Measurements from ENCODE around the gene CEP89.
"Not testable (repeated sequence)": the region's sequence is repeated elsewhere in the genome, so short reads cannot be mapped to it uniquely, and the experiment has no call there.

The CEP89 gene

GRCh38 chr19:32971715-32972540, at the start of gene CEP89, which contains the start of gene FAAP24:
Gene CEP89, minus strand, starts transcription at chr19:32971958. Its CDS starts 84 bp downstream, at chr19:32971874.
Gene FAAP24, plus strand, starts transcription at chr19:32972242. Its CDS starts 955 bp downstream, at chr19:32973197.
- peak; percentile 99 for DNase-seq (ENCODE audit: low read depth)

- DNase-seq (ENCODE audit: low read depth): not testable (repeated sequence)
Measured at GRCh38 chr19:33010891-33011290, 39.1 kb upstream of the CEP89 start.

GRCh38 chr19:33008738-33009137, 37.0 kb upstream of the CEP89 start:
- no peak for DNase-seq (ENCODE audit: low read depth)

- no peak for DNase-seq (ENCODE audit: low read depth)
Measured at GRCh38 chr19:33005440-33005839, 33.7 kb upstream of the CEP89 start.

GRCh38 chr19:33003424-33004024, 31.8 kb upstream of the CEP89 start:
- not testable (repeated sequence) for DNase-seq (ENCODE audit: low read depth)

DNA sequence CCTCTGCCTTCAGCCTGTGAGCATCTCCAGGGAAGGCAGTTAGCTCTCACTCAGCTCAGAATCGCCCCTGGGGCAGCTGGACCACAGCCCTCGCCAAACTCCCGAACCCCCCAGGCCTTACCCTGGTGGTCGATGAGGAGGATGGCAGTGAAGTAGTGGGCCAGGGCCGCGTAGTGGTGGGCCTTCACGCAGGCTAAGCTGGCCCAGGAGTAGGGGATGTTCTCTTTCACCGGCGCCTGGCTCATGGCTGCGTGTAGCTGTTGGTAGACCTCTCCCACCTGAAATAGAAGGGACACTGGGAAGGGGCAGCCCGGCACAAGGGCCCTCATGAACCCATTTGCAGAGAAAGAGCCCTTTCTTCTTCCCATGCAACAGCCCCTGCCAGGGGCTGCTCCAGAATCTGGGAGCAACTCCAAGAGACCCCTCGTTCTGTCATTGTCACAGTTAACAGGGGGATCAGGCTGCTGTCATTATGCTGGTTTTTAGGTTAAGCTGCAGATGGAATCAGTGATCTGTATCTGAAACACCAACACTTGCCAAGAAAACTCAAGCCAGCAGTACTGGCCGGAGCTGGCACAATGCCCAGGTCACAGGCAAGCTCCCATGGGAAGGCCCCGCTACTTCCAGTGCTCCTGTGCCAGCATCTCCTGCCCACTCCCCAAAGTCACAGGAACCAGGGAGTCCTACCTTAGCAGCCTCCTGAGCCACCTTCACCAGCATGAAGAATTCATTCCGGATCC, 30.5 kb upstream of the CEP89 start:
- DNase-seq (ENCODE audit: low read depth): not testable (repeated sequence)

DNA sequence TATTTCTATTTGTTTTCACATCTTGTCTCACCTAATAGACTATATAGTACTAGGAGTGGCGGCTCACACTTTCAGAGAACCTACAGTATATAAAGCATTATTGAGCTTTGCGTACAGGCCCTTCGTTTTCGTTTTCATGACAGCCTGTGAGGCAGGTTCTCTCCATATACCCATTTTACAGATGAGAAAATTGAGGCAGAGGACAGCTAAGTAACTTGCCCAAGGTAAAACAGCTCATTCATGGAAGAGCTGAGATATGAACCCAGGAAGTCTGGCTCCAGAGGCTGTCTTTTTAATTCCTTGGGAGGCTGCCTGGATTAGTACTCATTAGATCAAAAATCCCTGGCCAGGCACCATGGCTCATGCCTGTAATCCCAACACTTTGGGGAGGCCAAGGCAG, 29.2 kb upstream of the CEP89 start:
- DNase-seq (ENCODE audit: low read depth): no peak

DNA sequence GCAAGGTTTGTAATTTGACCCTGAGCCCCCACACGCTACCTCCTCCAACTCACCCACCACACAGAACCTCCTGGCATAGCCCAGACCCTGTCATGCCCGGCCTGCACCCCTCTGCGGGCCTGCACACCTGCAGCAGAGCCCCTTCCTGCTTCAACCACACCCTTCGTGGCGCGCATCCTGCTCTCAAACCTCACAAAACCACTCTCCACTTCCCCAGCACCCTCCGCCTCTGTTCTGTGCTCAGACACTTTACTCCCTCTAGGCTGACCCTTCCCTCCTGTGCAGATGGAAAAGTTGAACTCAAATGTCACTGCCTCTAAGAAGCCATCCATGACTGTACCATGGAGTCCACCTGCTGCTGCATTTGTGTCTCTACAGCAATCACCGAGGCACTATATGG, 28.8 kb upstream of the CEP89 start:
- DNase-seq (ENCODE audit: low read depth): no peak

DNA sequence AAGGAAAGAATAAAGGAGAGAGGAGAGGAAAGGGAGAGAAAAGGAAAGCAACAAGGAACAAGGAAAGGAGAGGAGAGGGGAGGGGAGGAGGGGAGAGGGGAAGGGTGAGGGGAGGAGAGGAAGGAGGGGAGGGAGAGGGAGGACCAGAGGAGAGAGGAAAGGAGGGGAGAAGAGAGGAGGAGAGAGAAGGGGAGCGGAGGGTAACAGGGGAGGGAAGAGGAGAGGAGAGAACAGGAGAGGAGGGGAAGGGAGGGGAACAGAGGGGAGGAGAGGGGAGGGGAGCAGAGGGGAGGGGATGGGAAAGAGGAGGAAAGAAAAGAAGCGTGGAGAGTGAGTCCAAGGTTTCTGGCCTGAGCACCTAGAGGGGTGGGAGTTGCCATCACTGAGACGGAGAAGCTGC, 27.0 kb upstream of the CEP89 start:
- DNase-seq (ENCODE audit: low read depth): no peak

DNA sequence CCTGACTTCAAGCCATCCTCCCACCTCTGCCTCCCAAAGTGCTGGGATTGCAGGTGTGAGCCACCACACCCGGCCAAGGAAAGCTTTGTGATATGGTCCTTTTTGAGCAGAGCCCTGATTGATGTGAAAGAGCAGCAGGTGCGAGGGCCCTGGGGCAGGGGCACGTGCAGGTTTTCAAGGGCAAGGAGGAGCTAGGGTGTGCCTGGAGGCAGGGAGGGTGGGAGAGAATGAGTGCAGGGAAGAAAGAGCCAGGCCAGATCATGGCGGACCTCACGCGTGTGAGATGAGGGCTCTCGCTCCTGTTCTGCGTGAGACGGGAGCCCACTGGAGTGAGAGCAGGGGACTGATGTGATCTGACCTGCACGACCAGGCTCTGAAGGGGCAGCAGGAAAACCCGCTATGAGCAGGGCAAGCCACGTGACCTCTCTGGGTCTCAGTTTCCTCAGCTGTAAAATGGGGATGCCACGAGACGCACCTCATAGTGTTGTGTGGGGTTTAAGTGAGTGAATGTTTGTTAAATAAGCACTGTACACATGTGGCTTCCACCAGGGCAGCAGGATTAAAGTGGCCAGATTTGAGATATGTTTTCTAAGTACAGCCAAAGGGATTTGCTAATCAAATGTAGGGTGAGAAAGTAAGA, 26.1 kb upstream of the CEP89 start:
- no peak for DNase-seq (ENCODE audit: low read depth)

DNA sequence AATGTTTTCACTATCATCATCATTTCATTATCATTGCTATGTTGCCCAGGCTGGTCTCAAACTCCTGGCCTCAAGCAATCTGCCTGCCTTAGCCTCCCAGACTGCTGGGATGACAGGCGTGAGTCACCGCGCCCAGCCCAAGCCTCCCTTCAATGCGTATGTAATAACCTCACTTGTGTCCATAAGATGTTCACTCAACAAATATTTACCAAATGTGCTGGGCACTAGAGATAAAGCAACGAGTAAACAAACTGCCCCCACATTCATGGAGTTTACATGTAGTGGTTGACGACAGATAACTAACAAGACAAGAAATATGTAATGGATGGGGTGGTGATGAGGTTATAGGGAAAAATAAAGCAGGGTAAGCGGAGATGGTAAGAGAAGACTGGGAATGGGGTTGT, 25.3 kb upstream of the CEP89 start:
- DNase-seq (ENCODE audit: low read depth): not testable (repeated sequence)

DNA sequence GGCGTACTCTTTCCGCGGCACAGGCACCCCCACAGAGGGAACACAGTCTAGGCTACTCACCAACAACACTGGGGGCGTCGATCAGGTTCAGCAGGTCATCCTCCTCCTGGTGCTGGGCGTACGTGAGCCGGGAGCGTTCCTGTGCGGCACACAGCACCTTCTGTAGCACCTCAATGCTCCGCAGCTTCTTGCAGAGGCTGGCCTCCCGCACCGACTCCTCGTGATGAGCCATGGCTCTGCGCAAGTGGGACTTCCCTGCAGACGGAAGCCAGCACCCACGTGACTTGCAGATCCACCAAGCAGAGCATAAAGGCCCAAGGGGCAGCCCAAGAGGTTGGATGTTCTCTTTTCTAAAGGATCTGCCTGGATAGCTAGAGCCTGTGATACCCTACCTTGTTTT, 24.2 kb upstream of the CEP89 start:
- DNase-seq (ENCODE audit: low read depth): not testable (repeated sequence)

DNA sequence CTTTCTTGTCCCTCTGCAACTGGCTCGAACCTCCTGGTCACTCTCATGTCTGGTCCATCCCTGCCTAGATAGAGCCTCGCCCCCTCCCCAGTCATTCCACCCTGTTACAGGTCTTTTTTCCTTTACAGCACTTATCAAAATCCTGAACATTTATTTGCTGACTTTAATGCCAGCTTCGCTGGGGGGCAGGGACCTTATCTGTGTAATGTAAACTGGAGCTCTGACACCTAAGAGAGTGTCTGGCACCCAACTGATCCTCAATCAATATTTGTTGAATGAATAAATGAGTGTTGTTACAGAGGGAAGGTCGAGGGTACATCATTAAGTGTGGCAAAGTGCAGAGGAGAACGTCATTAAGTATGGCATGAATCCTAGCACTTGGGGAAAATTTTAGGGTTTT, 17.0 kb upstream of the CEP89 start:
- DNase-seq (ENCODE audit: low read depth): no peak

GRCh38 chr19:32988254-32988653, 16.5 kb upstream of the CEP89 start:
- not testable (repeated sequence) for DNase-seq (ENCODE audit: low read depth)

DNA sequence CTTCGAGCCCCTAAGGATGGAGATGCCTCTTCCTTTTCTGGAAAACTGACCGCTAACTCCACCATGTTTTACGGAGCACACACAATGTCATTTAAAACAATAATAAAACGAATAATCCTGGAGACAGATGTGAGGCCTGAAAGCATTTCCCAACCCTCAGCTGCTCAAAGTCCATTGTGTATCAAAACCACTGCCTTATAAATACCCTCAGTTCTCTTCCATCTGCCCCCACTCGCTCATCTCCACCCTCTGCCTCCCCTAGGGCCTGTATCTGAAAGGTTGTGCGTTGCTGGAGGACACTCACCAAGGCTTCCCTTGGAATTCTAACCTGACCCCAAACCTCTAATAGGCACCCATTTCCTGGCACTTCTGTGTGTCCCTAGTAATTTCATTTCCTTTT, 10.7 kb upstream of the CEP89 start:
- DNase-seq (ENCODE audit: low read depth): not testable (repeated sequence)

DNA sequence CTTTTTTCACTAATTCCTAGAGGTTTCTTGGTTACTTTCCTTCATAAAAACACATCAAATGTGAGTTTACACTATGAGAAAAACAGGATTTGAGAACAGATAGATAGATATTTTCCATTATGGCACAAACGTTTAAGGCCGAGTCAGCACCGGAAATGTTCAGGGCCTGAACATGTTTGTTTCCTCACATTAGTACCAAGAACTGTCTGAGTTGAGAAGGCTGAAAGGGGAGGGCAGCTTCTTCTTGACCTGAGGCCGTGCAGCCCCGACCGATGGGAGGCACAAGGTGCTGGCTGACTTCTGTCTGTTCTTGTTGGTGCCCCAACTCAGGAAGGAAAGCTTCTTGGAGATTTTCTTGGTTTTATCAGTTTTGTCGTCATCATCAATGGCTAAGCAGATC, 8.0 kb upstream of the CEP89 start:
- not testable (repeated sequence) for DNase-seq (ENCODE audit: low read depth)

DNA sequence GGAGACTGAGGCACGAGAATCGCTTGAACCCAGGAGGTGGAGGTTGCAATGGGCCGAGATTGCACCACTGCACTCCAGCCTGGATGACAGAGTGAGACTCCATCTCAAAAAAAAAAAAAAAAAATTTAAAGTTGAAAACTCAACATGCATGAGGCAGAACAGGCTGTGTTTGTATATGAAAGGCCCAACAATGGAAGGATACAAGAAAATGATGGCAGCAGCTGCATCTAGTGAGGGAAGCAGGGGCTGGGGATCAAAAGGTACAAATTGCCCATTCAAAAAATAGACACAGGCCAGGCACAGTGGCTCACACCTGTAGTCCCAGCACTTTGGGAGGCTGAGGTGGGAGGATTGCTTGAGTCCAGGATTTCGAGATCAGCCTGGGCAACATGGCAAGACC, 6.1 kb upstream of the CEP89 start:
- DNase-seq (ENCODE audit: low read depth): not testable (repeated sequence)

DNA sequence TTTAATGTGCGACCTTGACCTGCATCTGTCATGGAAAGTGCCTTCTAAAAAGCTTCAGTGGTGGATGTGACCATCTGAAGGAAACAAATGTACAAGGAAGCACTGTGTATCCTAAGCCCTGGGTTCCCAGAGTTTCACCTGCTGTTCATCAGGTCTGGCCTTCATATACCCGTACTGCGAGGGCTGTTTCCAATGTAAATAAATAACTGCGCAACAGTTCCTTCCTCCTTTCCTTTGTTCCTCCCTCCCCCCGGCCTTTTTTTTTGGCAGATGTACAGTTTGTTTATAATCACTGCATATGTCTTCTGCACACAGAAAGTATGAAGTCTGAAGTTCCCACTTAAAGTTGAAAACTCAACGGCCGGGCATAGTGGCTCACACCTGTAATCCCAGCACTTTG, 5.5 kb upstream of the CEP89 start:
- no peak for DNase-seq (ENCODE audit: low read depth)

GRCh38 chr19:32976223-32976805, 4.6 kb upstream of the CEP89 start:
- DNase-seq (ENCODE audit: low read depth): peak; percentile 43

DNA sequence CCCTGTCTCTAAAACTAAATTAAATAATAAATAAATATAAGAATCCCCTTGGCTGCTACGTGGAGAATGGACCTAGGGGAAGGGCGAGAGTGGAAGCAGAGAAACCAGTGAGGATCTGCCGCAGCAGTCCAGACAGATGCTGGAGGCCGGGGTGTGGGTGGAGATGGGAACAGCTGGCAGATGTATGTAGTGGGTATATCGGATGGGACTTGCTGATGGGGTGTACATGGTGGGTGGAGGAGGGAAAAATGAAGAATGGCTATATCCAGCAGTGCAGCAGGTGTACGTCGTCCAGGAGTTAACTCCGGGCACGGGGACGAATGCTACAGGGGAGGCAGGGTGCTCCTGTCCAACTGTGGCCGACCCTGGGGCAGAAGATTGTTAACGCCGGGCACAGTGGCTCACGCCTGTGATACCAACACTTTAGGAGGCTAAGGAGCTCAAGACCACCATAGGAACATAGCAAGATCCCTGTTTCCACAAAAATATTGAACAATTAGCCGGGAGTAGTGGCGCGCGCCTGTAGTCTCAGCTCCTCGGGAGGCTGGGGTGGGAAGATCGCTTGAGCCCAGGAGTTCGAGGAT, 654 bp downstream of the CEP89 start:
- DNase-seq (ENCODE audit: low read depth): no peak

GRCh38 chr19:32969549-32969948, 2.2 kb downstream of the CEP89 start:
- DNase-seq (ENCODE audit: low read depth): no peak

DNA sequence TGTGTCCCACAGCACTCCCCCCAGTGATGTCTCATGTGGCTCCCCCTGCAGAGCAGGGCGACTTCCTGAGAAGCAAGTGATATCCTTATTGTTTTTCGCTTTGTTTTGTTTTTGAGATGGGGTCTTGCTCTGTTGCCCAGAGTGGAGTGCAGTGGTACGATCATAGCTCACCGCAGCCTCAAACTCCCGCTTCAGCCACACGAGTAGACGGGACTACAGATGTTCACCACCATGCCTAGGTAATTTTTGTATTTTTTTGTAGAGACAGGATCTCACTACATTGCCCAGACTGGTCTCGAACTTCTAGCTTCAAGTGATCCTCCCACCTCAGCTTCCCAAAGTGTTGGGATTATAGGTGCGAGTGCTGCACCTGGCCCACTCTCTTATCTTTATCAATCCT, 5.0 kb downstream of the CEP89 start:
- no peak for DNase-seq (ENCODE audit: low read depth)

All from activated T-cell treated with anti-CD3 and anti-CD28 coated beads for 24 hours (primary cell).